ENCODE results near the gene PLA2R1.

PLA2R1 gene

DNA sequence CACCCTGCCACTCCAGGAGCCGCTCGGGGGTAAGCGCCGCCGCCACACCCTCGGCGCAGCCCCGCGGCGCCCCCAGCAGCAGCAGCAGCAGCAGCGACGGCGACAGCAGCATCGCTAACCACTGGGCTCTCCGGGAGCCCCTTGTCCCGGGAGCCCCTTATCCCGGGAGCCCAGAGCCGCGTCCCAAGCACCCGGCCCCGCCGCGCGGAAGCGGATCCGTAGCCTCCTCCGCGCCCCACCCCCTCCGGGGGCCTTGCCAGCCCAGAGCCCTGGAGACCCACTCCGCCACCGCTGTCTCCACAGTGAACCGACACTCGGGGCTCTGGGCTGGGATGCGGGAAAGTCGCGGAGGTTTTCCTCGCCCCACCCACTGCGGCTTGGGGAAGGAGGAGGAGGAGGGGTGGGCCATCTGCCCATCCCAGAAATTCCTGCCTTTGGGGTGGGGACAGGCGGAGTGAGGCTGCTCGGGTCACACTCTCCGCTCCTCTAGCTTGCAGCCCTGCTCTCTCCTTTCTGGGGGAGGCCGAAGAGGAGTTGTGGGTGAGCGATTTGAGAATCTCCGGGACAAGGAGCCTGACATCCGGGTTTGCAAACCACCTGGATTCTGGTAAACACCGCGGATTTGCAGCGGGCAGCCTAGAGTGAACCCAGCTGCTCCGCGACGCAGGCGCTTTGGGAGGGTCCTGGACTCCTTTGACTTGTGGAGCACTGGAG lies at the start of gene PLA2R1:
TSS of gene PLA2R1 (minus strand) at position 324 of the 714 bp plus-strand sequence. CDS start at position 112, 212 bp downstream.
- peak; percentile 30 for DNase-seq

DNA sequence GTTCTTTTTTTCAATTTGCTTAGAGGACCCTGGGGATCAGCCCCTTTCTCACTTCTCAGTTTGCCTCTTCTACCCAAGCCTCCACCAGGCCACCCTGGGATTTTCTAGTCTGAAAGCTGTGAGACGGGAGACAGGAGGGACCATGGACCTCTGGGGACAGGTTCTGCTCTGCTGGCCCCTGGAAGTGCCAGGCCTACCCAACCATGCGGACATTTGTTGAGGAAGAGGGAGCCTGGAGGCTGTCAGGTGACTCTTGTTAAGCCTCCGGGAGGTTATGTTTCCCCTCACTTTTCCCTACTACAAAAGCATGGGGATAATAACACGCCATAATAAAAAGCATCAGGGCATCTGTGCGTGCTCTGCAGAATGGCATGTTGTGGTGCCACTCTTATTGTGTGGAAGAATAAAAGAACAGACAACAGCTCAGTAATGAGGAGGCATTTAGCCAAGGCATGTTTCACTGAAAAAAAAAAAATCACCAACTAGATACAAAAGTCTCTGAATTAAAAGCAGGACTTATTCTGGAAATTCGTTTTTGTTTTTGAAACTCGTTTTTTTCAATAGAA lies 48.3 kb upstream of the PLA2R1 start:
- no peak for DNase-seq

DNA sequence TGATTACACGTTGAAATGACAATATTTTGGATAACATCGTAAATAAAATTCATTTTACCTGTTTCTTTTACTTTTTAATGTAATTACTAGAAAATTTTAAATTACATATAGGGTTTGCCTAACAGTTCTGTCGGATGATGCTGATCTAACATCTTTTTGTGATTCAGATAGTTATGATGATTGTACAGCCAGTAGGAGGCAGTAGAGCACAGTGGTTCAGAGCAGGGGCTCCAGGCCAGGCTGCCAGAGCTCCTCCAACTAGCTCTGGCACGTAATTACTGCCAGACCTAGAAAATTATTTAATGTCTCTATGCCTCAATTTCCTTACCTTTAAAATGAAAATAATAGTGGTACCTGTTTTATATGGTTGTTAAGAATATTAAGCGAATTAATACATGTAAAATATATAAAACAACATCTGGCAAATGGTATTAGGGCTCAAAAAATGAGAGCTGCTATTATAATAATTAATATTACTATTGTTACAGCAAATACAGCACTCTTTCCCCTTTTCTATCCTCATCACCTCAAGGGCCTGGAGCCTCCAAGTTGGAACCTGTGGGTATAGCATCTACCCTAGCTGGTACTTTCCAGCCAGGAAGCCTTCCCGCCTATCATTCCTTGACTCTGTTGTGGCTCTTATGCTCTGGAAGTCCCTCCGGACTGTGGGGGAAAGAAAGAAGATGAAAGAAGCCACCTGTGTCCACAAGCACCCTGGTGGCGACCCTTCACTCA lies 47.7 kb upstream of the PLA2R1 start:
- DNase-seq, result no peak

DNA sequence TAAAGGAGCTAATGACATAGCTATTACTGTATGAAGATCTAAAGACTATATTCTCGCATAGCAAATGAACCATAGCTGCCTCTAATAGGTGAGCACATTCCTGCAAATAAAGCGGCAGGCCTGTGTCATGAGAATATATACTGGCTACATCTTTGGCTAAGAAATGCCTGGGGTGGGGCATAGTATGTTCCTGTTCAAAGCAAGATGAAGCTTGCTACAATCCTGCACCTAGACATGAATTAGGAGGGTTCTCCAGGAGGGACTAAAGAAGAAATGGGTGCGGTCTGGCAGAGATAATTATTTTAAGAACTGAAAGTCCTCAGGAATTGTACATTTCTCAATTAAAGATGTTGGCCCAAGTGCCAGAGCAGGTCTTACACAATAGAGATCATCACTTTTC lies 46.8 kb upstream of the PLA2R1 start:
- DNase-seq, result no peak

DNA sequence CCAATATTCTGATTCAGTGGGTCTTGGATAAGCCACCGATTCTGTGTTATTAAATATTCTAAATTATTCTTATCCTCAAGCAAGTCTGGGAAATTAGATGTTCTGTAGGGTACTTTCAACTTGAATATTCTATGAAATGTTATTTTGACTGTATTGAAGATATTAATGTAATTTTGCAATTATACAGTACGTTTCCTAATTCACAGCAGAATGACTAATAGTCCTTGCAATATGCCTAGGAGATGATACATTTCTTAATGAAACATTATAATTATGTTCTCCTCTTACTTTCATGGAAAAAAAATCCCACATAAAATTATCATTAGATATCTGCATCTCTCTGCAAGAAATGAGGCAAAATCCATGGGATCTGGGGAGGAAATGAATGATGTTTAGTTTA lies 46.2 kb upstream of the PLA2R1 start:
- DNase-seq, result no peak

DNA sequence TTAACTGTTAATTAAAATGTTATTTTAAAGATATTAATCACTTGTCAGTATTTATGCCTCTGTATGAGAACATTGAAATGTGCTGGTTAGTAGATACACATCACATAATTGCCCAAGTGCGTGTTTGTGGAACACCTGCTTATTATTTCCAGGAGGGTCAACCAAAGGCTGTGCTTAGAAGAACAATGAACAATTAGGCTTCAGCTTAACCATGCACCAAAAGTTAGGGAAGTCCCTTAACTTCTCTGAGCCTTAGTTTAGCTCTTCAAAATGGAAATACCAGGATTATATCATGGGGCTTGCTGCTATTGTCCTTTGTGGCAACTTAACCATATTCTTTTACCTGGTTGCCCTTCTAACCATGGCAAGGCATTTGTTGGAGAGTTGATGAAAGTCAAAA lies 43.0 kb upstream of the PLA2R1 start:
- no peak for DNase-seq

DNA sequence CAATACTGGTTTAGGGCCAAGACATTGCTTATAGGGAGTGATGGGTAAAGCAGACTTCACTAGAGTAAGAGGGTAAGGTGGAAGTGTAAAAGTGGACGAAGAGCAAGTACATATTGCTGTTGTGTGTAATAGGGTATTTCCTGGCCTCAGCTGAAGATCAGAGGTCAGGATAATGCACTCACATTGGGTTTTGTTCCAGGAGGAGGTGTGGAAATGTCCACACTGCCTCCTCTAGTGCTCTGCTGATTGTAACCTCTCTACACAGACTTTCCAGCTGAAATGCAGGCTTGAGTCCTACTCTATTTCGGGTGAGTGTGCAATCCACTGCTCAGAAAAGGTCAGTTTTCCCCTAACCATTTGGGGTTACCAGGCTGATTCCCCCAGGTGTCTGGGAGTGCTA lies 41.7 kb upstream of the PLA2R1 start:
- no peak for DNase-seq

DNA sequence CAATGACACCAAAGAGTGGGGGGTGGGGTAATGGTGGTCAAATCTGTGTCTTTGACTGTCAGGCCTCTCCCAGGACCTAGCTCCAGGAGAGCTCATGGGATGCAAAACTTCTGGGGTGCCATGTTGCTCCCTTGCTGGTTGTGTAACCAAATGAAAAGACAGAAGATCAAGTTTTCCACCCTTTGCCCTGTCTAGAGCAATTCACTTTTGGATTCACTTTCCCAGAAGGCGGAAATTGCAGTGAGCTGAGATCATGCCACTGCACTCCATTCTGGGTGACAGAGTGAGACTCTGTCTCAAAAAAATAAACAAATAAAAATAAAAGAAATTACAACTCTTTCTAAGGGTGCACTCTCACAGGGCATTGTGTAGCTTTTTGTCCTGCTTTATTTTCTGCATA lies 34.9 kb upstream of the PLA2R1 start:
- no peak for DNase-seq

DNA sequence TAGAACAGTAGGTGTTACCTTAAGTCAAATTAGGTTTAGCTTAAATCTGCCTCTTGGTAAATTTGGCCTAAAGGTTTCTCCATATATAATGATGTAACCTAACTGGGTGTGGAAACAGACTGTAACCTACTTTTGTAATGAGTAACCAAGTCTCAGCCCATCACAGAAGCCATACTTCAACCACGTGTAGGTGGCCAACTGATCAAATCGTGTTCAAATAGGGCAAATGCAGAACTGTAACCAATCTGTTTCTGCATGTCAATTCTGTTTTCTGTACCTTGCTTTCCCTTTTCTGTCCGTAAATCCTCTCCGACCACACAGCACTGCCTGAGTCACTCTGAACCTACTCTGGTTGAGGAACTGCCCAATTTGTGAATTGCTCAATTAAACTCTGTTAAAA lies 34.0 kb upstream of the PLA2R1 start:
- no peak for DNase-seq

DNA sequence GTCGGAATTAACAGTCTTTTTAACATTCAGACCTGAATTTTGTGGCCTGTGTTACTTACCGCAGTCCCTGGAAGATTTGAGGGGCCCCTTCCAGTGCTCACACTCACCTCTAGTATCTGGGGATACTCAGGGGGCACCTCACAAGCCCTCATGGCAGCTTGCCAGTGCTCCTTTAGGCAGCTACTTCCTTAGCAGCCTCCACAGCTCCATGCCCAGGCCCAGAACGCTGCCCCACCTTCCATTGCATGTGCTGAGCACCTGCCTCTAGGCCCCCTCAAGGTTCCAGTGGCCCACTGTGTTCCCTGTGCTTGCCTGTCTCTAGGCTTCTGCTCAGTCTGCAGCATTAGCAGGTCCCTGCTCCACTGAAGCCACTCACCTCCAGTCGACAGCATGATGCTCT lies 30.0 kb upstream of the PLA2R1 start:
- DNase-seq, result no peak

DNA sequence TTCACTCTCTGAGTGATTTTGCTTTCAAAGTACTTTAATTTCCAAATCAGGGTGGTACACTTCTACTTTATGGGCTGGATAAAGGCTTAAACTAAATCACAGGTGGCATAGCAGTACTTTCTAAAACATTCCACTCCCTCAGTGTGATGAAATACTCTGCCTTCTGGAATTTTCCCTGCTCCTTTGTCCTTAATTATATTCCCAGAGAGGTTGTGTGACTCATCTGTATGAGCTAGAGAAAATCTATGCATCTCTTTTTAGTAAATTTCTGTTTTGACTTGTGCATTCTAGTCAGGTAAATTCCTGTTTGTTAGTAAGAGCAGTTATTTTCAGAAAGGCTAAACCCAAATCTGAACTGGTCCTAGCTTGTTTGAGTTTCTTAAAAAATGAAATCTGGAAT lies 29.0 kb upstream of the PLA2R1 start:
- no peak for DNase-seq

DNA sequence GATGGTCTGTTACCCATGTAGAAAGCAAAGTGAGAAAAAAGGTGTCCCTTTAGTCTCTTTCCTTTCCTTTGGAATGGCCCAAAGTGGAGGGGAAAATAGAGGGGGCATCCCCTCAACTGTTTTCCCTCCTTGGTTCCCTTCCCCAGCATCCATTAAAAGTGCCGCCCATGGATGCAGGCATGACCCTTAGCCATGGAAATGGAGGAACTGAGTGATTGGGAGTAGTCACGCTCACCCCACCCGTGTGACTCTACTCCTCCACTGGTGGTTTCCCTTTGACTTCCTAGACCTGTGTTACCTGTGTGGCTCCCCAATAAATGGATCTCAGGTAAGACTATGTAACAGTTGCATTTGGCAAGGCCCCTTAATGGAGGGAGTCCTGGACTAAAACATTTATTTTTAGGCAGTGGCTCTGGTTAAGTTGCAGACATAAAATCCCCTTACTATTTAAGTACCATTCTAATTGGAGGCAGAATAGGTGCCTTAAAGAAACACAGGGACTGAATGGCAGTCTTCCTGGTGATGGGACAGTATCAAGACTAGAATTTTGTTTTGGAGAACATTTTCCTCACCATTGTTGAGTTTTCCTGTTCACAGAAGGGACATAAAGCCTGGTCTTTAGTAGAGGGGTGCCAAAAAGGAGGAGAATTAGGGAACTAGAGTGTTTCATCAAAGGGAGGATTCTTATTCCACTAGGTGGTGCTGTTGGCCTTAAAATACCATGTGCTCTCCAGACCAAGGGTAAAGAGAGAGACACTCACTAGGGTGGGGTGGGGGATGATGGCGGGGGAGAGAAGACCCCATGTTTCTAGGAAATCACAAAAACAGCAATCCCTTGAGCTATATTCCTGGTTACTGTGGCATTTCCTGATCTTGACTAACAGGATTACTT lies 25.7 kb upstream of the PLA2R1 start:
- DNase-seq, result no peak

DNA sequence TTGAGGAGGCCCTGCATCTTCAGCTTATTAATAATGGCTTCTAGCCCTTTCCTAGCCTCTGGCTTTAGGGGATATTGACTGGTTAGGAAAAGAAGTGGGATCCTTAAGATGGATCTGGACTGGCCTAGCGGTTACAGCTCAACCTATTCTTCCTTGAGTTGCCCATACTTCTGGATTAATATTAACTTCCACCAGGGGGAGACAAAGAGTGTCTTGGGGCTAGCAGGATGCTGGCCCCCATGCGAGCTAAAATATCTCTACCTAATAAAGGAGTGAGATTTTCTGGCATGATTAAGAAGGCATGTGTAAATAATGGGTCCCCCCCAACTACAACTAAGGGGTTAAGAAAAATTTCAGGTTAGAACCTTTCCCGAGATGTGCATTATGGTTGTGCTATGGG lies 23.2 kb upstream of the PLA2R1 start:
- DNase-seq, result no peak

DNA sequence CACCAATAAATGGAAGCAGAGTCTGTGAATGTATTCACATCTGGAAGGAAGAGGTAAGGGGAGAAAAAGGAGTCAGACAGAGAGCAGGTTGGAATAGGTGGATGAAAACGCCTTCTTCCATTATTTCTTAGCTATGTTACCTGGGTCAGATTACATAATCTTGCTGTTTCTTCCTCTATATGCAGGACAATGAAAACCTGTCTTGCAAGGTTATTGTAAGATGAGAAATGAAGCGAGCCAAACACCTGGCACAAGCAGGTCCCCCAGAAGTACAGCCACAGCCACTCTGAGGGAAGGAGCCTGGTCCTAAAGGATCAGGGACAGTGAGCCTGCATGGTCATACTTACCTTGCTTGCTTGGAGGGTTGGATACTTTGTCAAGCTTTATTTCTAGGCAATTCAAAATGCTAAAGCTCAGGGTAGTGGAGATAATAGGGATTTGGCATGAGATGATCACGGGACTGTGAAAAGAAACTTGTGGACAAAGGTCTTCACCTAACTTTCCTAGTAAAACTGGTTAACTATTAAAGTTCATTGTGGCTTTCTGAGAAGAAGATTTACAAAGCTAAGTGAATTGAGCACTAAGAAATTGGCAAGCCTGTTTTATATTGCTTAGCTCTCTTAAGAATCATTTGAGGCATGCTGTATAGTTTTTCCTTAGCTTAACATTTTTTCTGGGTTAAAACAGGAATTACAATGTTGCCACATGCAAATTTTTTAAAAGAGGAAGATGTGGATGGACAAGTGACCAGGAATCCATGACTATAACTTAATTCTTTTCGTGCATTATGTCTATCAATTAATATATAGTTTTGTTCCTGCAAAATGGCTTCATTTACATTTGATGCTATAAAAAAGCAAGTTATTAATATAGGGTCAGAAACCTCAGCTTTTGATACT lies 15.7 kb upstream of the PLA2R1 start:
- no peak for DNase-seq

DNA sequence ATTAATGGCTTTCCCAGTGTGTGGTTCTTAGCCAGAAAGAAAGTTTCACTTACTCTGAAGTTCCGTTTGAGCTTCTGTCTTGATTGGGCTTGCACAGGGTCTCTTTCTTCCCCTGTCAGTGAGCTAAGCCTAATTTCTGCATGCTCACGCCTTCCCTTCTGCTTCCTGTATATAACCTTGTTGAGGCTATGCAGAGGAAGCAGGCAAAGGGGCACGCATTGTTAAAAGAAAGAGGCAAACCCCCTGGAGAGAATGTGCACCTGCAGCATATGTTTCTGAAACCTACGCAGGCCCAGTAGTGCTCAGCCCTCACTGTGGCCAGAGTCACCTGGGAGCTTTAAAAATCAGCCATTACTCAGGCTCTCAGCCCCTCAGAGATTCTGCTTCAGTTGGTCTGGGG lies 14.5 kb upstream of the PLA2R1 start:
- no peak for DNase-seq

DNA sequence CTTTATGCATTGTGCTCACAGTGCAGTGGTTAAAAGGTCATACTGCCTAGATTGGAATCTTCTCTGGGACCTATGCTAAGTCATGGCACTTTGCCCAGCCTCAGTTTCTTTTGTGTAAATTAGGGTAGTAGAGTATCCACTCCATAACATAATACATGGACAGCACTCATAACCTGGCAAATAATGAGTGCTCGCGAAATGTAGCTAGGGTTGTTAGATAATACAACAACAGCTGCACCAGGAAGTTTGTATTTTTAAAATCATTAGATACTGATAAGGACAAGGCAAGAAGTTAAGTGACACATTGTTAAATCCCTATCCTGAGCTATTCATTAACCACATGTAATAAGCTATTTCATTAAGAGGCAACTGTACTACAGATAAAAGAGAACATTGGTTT lies 13.8 kb upstream of the PLA2R1 start:
- DNase-seq, result no peak

DNA sequence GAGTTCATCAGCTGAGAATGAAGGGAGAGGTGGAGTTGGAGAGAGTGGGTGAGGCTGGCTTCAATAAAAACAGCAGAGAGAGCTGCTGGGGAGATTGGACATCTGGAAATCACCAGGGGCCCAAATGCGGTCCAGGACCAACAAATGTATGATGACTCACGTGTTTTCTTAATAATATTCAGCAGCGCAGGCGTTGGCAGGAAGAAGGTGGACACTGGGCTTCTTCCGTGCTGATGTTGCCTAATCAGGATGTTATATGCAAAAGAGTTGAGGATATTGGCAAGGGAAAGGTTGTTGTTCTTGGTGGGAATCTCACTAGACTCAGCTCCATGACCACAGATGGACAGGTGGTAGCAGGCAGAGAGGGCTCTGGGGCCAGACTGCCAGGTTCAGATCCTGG lies 12.8 kb upstream of the PLA2R1 start:
- DNase-seq, result no peak

DNA sequence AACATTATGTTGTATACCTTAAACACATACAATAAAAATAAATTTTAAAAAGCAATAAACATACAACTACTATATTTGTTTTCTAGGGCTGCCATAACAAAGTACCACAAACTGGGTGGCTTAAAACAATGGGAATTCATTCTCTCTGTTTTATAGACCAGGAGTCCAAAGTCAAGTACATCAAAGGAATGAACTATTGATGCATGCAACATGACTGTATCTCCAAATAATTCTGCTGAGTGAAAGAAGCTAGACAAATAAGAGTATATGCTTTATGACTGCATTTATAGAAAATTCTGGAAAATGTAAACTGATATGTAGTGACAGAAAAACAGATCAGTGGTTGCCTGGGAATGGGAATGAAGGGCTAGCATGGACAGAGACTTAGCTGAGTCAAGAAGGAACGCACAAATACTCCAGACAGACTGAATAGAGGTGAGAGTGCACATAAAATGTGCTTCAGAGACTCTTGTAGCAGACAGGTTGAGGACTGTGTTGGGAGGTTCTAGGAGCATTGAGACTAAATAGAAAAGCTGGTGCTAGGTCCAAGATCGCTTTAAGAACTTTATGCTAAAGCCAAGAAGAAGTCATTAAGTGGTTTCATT lies 11.0 kb upstream of the PLA2R1 start:
- DNase-seq, result no peak

DNA sequence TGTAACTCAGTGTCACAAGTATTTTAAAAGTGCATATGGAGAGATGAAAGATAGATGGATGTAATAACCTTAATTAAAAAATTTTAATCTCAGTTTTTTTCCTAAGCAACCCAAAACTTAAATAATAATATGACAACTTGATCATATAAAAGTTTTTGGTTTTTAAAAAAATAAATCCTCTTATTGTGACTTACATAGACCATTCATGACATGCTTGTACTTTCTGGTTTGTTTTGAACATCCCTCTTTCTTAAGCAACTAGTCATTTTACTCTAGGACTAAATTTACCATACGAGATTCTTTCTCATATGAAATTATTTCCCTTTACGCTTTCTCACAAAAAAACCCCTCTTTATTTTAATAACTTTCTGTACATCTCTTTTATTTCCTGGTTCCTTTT lies 6.5 kb upstream of the PLA2R1 start:
- DNase-seq, result no peak

DNA sequence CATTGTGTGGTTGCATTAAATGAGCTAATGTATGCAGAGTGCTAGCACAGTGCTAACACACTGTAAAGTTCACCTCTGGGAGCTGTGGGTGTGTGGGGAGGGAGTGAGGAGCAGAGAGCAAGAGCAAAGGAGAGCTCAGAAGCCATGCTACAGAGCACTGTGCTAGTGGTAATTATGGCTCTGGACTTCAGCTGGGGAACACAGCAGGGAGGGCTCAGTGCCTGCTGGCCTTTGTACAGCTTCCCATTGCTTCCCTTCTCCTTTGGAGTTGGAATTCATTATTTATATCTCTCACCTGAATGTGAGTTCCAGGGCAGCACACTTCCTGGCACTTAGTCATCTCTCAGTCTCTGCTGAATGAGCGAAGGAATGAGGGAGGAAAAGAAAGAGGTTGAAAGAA lies 2.5 kb upstream of the PLA2R1 start:
- no peak for DNase-seq

DNA sequence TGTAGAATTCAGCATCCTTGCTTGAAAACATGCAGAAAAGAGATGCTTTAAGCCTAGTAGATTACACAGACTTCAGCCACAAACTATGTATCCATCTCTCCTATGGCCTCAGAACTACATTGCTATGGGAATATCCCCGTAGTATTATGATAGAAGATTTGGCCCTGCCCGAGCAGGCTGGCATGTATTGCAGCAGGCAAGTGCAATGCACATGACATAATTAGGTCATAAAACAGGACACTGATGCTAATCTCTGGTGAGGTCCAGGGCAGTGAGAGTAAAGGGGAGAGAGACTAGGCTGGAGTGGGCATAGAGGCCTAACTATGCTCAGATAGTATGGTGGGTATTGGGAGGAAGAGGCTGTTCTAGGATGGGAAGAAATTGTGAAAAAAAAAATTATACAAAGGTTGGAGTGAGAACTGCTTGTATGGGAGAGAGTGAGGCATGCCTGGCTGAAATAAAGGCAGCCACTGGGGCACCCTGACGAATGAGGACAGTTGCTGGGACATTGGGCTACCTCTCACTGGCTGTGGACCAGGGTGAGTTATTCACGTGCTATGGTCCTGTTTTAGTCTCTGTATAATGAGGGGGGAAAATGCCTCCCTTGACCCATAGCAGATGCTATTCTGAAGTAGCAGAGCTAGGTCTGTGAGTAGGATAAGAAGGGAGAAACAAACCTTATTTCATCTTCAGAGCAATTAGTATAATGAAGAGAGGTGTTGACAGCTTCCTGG lies 1.6 kb upstream of the PLA2R1 start:
- DNase-seq, result no peak
